ENCODE measurements around the gene IL23R. TPM values are rescaled to one million over a fixed set of nuclear protein-coding genes. Genes with fewer than 3 reads are reported as not detected.

The IL23R gene
- total RNA-seq, 2 experiments from 2014 or later = 0.08 to 0.14 TPM

- intact Hi-C loops (cut with DNase I, micrococcal nuclease) = no loop called here
- TF ChIP-seq CTCF (IDR thresholded peaks at IDR 0.05) = no peak
- POLR2A ChIA-PET = no interaction called here
- no peaks in the 10 kb centered on the region for H3K27me3 Mint-ChIP-seq
- ATAC-seq (ENCODE audit: poor library complexity) (no peak), DNase-seq (no peak)
- H3K4me3 Mint-ChIP-seq = no peak overlapping the region
- peaks cover 22% of the 10 kb centered on the region for H3K4me1 Mint-ChIP-seq (ENCODE audit: low read depth)
- H3K36me3 ChIP-seq (ENCODE audit: insufficient read depth, low read length) = no peaks in the 10 kb centered on the region
- H3K9me3 ChIP-seq (ENCODE audit: control insufficient read depth in 1 of 2, insufficient read depth in 1 of 2, low read length in 2 of 2) = no peaks in the 10 kb centered on the region
- H3K9me3 Mint-ChIP-seq = no peaks in the 10 kb centered on the region
- CTCF ChIA-PET = no interaction called here
- H3K4me1 ChIP-seq (ENCODE audit: insufficient read depth, low read length) = peaks cover 20% of the 10 kb centered on the region
- no peak overlapping the region for H3K27ac Mint-ChIP-seq
- H3K27me3 ChIP-seq (ENCODE audit: control insufficient read depth in 1 of 2, insufficient read depth in 2 of 2, low read length in 2 of 2) = no peaks in the 10 kb centered on the region
- no peaks in the 10 kb centered on the region for H3K36me3 Mint-ChIP-seq (ENCODE audit: low read depth)
- no peak overlapping the region for H3K4me3 ChIP-seq (ENCODE audit: low read length)
- H3K27ac ChIP-seq (ENCODE audit: low read depth in 1 of 2, low read length in 2 of 2) = no peak overlapping the region
Measured at GRCh38 chr1:67192902-67193301, 26.6 kb downstream of the IL23R start.

GRCh38 chr1:67193704-67194103, 27.4 kb downstream of the IL23R start:
- Histone ChIP-seq H3K4me1 (ENCODE audit: insufficient read depth, low read length) (peaks cover 20% of the 10 kb centered on the region), H3K27me3 (ENCODE audit: control insufficient read depth in 1 of 2, insufficient read depth in 2 of 2, low read length in 2 of 2) (no peaks in the 10 kb centered on the region), H3K36me3 (ENCODE audit: insufficient read depth, low read length) (no peaks in the 10 kb centered on the region), H3K9me3 (ENCODE audit: control insufficient read depth in 1 of 2, insufficient read depth in 1 of 2, low read length in 2 of 2) (no peaks in the 10 kb centered on the region), H3K4me3 (ENCODE audit: low read length) (no peak overlapping the region), H3K27ac (ENCODE audit: low read depth in 1 of 2, low read length in 2 of 2) (no peak overlapping the region)
- ChIA-PET CTCF (no interaction called here), POLR2A (no interaction called here)
- no peak for DNase-seq
- TF ChIP-seq CTCF (IDR thresholded peaks at IDR 0.05) = no peak
- H3K9me3 Mint-ChIP-seq = no peaks in the 10 kb centered on the region
- intact Hi-C loops (cut with DNase I, micrococcal nuclease) = loop anchor here in 1 of 2 experiments (2.0 kb wide), 1 partner anchor 23 kb away; no protein-coding TSS in a partner anchor
- no peaks in the 10 kb centered on the region for H3K27me3 Mint-ChIP-seq
- peaks cover 22% of the 10 kb centered on the region for H3K4me1 Mint-ChIP-seq (ENCODE audit: low read depth)
- no peak for ATAC-seq (ENCODE audit: poor library complexity)
- H3K36me3 Mint-ChIP-seq (ENCODE audit: low read depth) = no peaks in the 10 kb centered on the region
- H3K4me3 Mint-ChIP-seq = no peak overlapping the region
- no peak overlapping the region for H3K27ac Mint-ChIP-seq

GRCh38 chr1:67194209-67194863, 28.1 kb downstream of the IL23R start:
- intact Hi-C loops (cut with DNase I, micrococcal nuclease) = loop anchor here in 1 of 2 experiments (2.0 kb wide), 1 partner anchor 24 kb away; no protein-coding TSS in a partner anchor
- CTCF ChIA-PET = no interaction called here

More at GRCh38 chr1:67194209-67194863, 28.1 kb downstream of the IL23R start:
- no peak for TF ChIP-seq CTCF (IDR thresholded peaks at IDR 0.05)
- POLR2A ChIA-PET = interaction anchor here (2.0 kb wide), 1 partner anchor 23 kb away, joined by 5 read pairs; no protein-coding TSS in a partner anchor
- peaks cover 20% of the 10 kb centered on the region for H3K4me1 ChIP-seq (ENCODE audit: insufficient read depth, low read length)
- ATAC-seq (ENCODE audit: poor library complexity) (peak; percentile 68), DNase-seq (peak in 3 of 14 experiments; percentile 65 to 74 (median 73))
- H3K27me3 Mint-ChIP-seq = no peaks in the 10 kb centered on the region
- H3K9me3 Mint-ChIP-seq = no peaks in the 10 kb centered on the region
- H3K4me1 Mint-ChIP-seq (ENCODE audit: low read depth) = peaks cover 22% of the 10 kb centered on the region
- no peaks in the 10 kb centered on the region for H3K27me3 ChIP-seq (ENCODE audit: control insufficient read depth in 1 of 2, insufficient read depth in 2 of 2, low read length in 2 of 2)
- H3K4me3 ChIP-seq (ENCODE audit: low read length) = no peak overlapping the region
- H3K27ac ChIP-seq (ENCODE audit: low read depth in 1 of 2, low read length in 2 of 2) = no peak overlapping the region
- peak overlapping the region; percentile 45 for H3K4me3 Mint-ChIP-seq
- H3K36me3 Mint-ChIP-seq (ENCODE audit: low read depth) = no peaks in the 10 kb centered on the region
- H3K27ac Mint-ChIP-seq = peak overlapping the region; percentile 50
- no peaks in the 10 kb centered on the region for H3K9me3 ChIP-seq (ENCODE audit: control insufficient read depth in 1 of 2, insufficient read depth in 1 of 2, low read length in 2 of 2)
- no peaks in the 10 kb centered on the region for H3K36me3 ChIP-seq (ENCODE audit: insufficient read depth, low read length)
